NCI-H187 treated with DMSO at 0.1 percent for 48 hours (cell line): ENCODE measurements around the gene TYW1B.
"Not testable (repeated sequence)": the region's sequence is repeated elsewhere in the genome, so short reads cannot be mapped to it uniquely, and the experiment has no call there.

Experiments
- DNase-seq: peaks from one replicate; lab custom pipeline; 2025; lab: John Stamatoyannopoulos, UW

Gene TYW1B

GRCh38 chr7:72816370-72817157 lies 11.4 kb downstream of the TYW1B start:
- DNase-seq = not testable (repeated sequence)

- DNase-seq = not testable (repeated sequence)
Measured at GRCh38 chr7:72810437-72810836, 17.6 kb downstream of the TYW1B start.

- not testable (repeated sequence) for DNase-seq
Measured at GRCh38 chr7:72808511-72808910, 19.5 kb downstream of the TYW1B start.

- not testable (repeated sequence) for DNase-seq
Measured at GRCh38 chr7:72806851-72807250, 21.1 kb downstream of the TYW1B start.

- no peak for DNase-seq
Measured at GRCh38 chr7:72805526-72806494, 22.2 kb downstream of the TYW1B start.

- DNase-seq = not testable (repeated sequence)
Measured at GRCh38 chr7:72803778-72804177, 24.2 kb downstream of the TYW1B start.

- DNase-seq = not testable (repeated sequence)
Measured at GRCh38 chr7:72801564-72801963, 26.4 kb downstream of the TYW1B start.

GRCh38 chr7:72795401-72795800 lies 32.6 kb downstream of the TYW1B start:
- DNase-seq = not testable (repeated sequence)

- DNase-seq = no peak
Measured at GRCh38 chr7:72793791-72794190, 34.2 kb downstream of the TYW1B start.

GRCh38 chr7:72790698-72791060 lies 37.3 kb downstream of the TYW1B start:
- not testable (repeated sequence) for DNase-seq

- not testable (repeated sequence) for DNase-seq
Measured at GRCh38 chr7:72790048-72790697, 37.8 kb downstream of the TYW1B start.

GRCh38 chr7:72785166-72785955 lies 42.6 kb downstream of the TYW1B start:
- DNase-seq = no peak

GRCh38 chr7:72783601-72784370 lies 44.2 kb downstream of the TYW1B start:
- DNase-seq = not testable (repeated sequence)

- DNase-seq = no peak
Measured at GRCh38 chr7:72781631-72782030, 46.4 kb downstream of the TYW1B start.

GRCh38 chr7:72781161-72781560 lies 46.8 kb downstream of the TYW1B start:
- DNase-seq = no peak

- DNase-seq = not testable (repeated sequence)
Measured at GRCh38 chr7:72780289-72780894, 47.6 kb downstream of the TYW1B start.

- DNase-seq = not testable (repeated sequence)
Measured at GRCh38 chr7:72777167-72777566, 50.8 kb downstream of the TYW1B start.

GRCh38 chr7:72772627-72773026 lies 55.4 kb downstream of the TYW1B start:
- DNase-seq = not testable (repeated sequence)

- not testable (repeated sequence) for DNase-seq
Measured at GRCh38 chr7:72766994-72767393, 61.0 kb downstream of the TYW1B start.

GRCh38 chr7:72760602-72761001 lies 67.4 kb downstream of the TYW1B start:
- DNase-seq = no peak
